Right cardiac atrium (tissue), 5 donors: ENCODE data around the gene VPS41. TPM values are rescaled to one million over a fixed set of nuclear protein-coding genes. Genes with fewer than 3 reads are reported as not detected.
"Not testable (repeated sequence)": the region's sequence is repeated elsewhere in the genome, so short reads cannot be mapped to it uniquely, and the experiment has no call there.

Experiments used
- ATAC-seq, 2 donors: fragments of 200-7000 bp; cut with Tn5 transposase; one replicate each; pipeline versions ENCODE4 v1.8.0 to v1.9.1; 2020; ENCODE audit warnings: moderate library complexity in 2 of 2, mild to moderate bottlenecking in 1 of 2
- DNase-seq, 3 donors: peaks; one replicate each; pipeline ENCODE4 v3.0.0-alpha.2; 2020
- H3K27ac ChIP-seq: one replicate; pipeline ENCODE4 v1.5.1; 2013; ENCODE audit warnings: mild to moderate bottlenecking, low read length, control low read depth, moderate library complexity
- H3K27me3 ChIP-seq: one replicate; pipeline ENCODE4 v1.6.1; 2013; ENCODE audit not compliant: control insufficient read depth, insufficient read depth
- H3K4me1 ChIP-seq: one replicate; pipeline ENCODE4 v1.6.1; 2013; ENCODE audit warnings: low read length; ENCODE audit not compliant: control insufficient read depth, insufficient read depth
- H3K4me3 ChIP-seq: one replicate; pipeline ENCODE4 v1.5.1; 2013; ENCODE audit warnings: low read length, control low read depth
- H3K9me3 ChIP-seq: one replicate; pipeline ENCODE4 v1.6.1; 2013; ENCODE audit warnings: low read length; ENCODE audit not compliant: control insufficient read depth
- WGBS: extraction: QIAGEN DNeasy Blood & Tissue Kit; methylation state at CpG from one replicate; pipeline ENCODE4 v1.1.7; 2013; 5-methylcytosine and 5-hydroxymethylcytosine counted together
- intact Hi-C, 4 donors: fragments of 100-400 bp; cut with DNase I; formaldehyde crosslinking; loops; one replicate each; pipeline versions ENCODE4 v1.11.0 to v1.14.0; 2022 to 2023
- long read RNA-seq, 4 donors: library from polyadenylated mRNA; unstranded; transcript quantifications; one replicate each; pipeline ENCODE4 v2.0.0, GENCODE V29; 2020 to 2021
- polyA plus RNA-seq: library from polyadenylated mRNA; stranded (reverse); fragments of 200-250 nt; gene quantifications from one replicate; pipeline ENCODE4 v1.2.3, GENCODE V29; 2013
- total RNA-seq, 4 donors: library from RNA; stranded (reverse); fragmentation: NEBNext Ultra II Directional; extraction: Animal tissue kit (Norgen Biotek cat#: 25700); gene quantifications; one replicate each; pipeline ENCODE4 v1.2.1, GENCODE V29; 2021
- donor health status: healthy with polysubstance abuse.
- donor health status: DM: no; HTN: yes; CAD: no.
- donor health status: DM: no; HTN: no; CAD: no.
- donor health status: DM: no; HTN: yes; CAD: no; lungs with severe emphysema.
- donor health status: DM: yes; HTN: yes; CAD: no.

The VPS41 gene
- total RNA-seq (10 to 100 TPM; 40.3 to 54.7 (median 50.0) TPM), polyA plus RNA-seq (11.5 TPM)
- long read RNA-seq, donor 1, full-length matches to known transcripts: 85 of 98 reads
- long read RNA-seq, donor 1, partial matches to known transcripts: 10 of 98 reads
- long read RNA-seq, donor 1, other reads (novel, unspliced or antisense): 3 of 98 reads
- long read RNA-seq, donor 2, full-length matches to known transcripts: 30 of 33 reads
- long read RNA-seq, donor 2, partial matches to known transcripts: 1 of 33 reads
- long read RNA-seq, donor 2, other reads (novel, unspliced or antisense): 2 of 33 reads
- long read RNA-seq, donor 3, full-length matches to known transcripts: 190 of 228 reads
- long read RNA-seq, donor 3, partial matches to known transcripts: 26 of 228 reads
- long read RNA-seq, donor 3, other reads (novel, unspliced or antisense): 12 of 228 reads
- long read RNA-seq, donor 4, full-length matches to known transcripts: 26 of 34 reads
- long read RNA-seq, donor 4, partial matches to known transcripts: 3 of 34 reads
- long read RNA-seq, donor 4, other reads (novel, unspliced or antisense): 5 of 34 reads

- intact Hi-C loops: no loop called here
- WGBS: under 1% methylated on average over 20 of the region's 20 CpGs
- no peaks in the 10 kb centered on the region for H3K4me1 ChIP-seq
- H3K27ac ChIP-seq: no peak within 1 kb of the TSS
- ATAC-seq (peak; percentile 97 to 98), DNase-seq (peak; percentile 70 to 85 (median 77))
- H3K4me3 ChIP-seq: peak within 1 kb of the TSS; percentile 83
- H3K9me3 ChIP-seq: no peaks in the 10 kb centered on the region
- no peaks in the 10 kb centered on the region for H3K27me3 ChIP-seq
Observed at GRCh38 chr7:38908759-38909335, at the start of gene VPS41. VPS41 (minus strand) TSS chr7:38909191; CDS start chr7:38909174, 17 bp downstream.

DNA sequence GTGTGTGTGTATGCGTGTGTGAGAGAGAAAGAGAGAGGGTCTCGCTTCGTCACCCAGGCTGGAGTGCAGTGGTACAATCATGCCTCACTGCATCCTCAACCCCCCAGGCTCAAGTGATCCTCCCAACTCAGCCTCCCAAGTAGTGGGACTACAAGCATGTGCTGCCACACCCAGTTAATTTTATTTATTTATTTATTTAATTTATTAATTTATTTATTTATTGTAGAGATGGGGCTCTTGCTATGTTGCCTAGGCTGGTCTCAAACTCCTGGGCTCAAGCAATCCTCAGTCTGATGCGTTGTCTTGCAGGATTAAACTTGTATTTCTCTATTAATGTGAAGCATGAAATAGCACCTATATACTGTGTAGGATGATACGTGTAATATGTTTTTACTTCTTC lies 46.9 kb upstream of the VPS41 start:
- WGBS: 85% methylated on average over 5 of the region's 5 CpGs
- DNase-seq (no peak), ATAC-seq (no peak)
- Histone ChIP-seq H3K27me3 (no peaks in the 10 kb centered on the region), H3K9me3 (no peaks in the 10 kb centered on the region), H3K27ac (no peak overlapping the region), H3K4me1 (no peaks in the 10 kb centered on the region), H3K4me3 (no peak overlapping the region)
- intact Hi-C loops: no loop called here

- Histone ChIP-seq H3K27me3 (no peaks in the 10 kb centered on the region), H3K4me1 (no peaks in the 10 kb centered on the region), H3K27ac (no peak overlapping the region), H3K9me3 (no peaks in the 10 kb centered on the region), H3K4me3 (no peak overlapping the region)
- WGBS: 78% methylated on average over 4 of the region's 4 CpGs
- no peak for DNase-seq
- intact Hi-C loops: no loop called here
- ATAC-seq: no peak
Observed at GRCh38 chr7:38953971-38954370, 45.0 kb upstream of the VPS41 start.

DNA sequence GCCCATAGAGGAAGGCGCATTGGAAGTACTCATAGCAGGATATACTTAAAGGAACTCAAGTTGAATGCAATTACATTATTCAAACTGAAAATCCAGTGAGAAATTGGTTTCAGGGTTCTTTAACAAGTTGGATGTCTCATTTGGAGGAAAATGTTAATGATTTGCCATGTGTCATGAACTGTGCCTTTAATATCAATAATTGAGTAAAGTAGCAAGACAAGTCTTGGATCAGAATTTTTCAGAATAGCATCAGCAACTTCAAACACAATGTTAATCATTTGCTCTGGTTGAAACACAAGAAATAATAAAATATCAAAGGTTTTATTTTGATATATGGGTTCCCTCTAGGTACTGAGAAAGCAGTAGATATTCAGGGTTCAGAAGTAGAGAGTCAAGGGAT lies 44.2 kb upstream of the VPS41 start:
- Histone ChIP-seq H3K4me1 (no peaks in the 10 kb centered on the region), H3K27ac (no peak overlapping the region), H3K4me3 (no peak overlapping the region), H3K9me3 (no peaks in the 10 kb centered on the region), H3K27me3 (no peaks in the 10 kb centered on the region)
- WGBS: 96% methylated on average over 1 of the region's 1 CpG
- intact Hi-C loops: no loop called here
- DNase-seq: no peak
- ATAC-seq: no peak

GRCh38 chr7:38951213-38951612 lies 42.2 kb upstream of the VPS41 start:
- WGBS: 80% methylated on average over 6 of the region's 6 CpGs
- ATAC-seq (no peak), DNase-seq (no peak)
- no peak overlapping the region for H3K4me3 ChIP-seq
- no peaks in the 10 kb centered on the region for H3K4me1 ChIP-seq
- no peak overlapping the region for H3K27ac ChIP-seq
- no peaks in the 10 kb centered on the region for H3K9me3 ChIP-seq
- H3K27me3 ChIP-seq: no peaks in the 10 kb centered on the region
- intact Hi-C loops: no loop called here

DNA sequence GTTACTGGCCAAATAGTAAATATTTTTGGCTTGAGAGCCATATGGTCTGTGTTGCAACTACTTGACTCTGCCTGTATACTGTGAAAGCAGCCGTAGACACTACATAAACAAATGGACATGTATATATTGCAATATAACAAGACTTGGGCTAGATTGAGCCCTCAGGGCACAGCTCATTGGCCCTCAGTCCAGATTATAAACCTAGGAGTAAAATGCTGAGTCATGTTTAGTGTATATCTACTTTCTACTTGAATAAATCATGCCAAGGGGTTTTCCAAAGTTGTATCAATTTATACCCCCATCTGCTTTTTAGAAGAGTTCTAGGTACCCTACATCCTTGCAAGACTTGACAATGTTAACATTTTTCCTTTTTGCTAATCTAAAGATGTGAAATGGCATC lies 41.3 kb upstream of the VPS41 start:
- intact Hi-C loops: no loop called here
- no peak for ATAC-seq

GRCh38 chr7:38947541-38947940 lies 38.5 kb upstream of the VPS41 start:
- intact Hi-C loops, H3K27me3 ChIP-seq, ATAC-seq, H3K4me3 ChIP-seq, DNase-seq, H3K27ac ChIP-seq, H3K4me1 ChIP-seq, H3K9me3 ChIP-seq: not testable (repeated sequence)
- WGBS: 92% methylated on average over 4 of the region's 4 CpGs

More for the DNA sequence above, 41.3 kb upstream of the VPS41 start:
- Histone ChIP-seq H3K4me1 (no peaks in the 10 kb centered on the region), H3K27me3 (no peaks in the 10 kb centered on the region), H3K27ac (no peak overlapping the region), H3K4me3 (no peak overlapping the region), H3K9me3 (no peaks in the 10 kb centered on the region)
- 66% methylated on average over 1 of the region's 1 CpG for WGBS
- no peak for DNase-seq

- Histone ChIP-seq H3K27ac (no peak overlapping the region), H3K9me3 (no peaks in the 10 kb centered on the region), H3K4me3 (no peak overlapping the region), H3K27me3 (no peaks in the 10 kb centered on the region), H3K4me1 (no peaks in the 10 kb centered on the region)
- no peak for ATAC-seq
- WGBS: 70% methylated on average over 4 of the region's 4 CpGs
- intact Hi-C loops: no loop called here
- DNase-seq: no peak
Observed at GRCh38 chr7:38942431-38943051, 33.5 kb upstream of the VPS41 start.

GRCh38 chr7:38940774-38941173 lies 31.8 kb upstream of the VPS41 start:
- Histone ChIP-seq H3K27me3 (no peaks in the 10 kb centered on the region), H3K27ac (no peak overlapping the region), H3K4me1 (no peaks in the 10 kb centered on the region), H3K9me3 (no peaks in the 10 kb centered on the region), H3K4me3 (no peak overlapping the region)
- 92% methylated on average over 3 of the region's 3 CpGs for WGBS
- DNase-seq: no peak
- intact Hi-C loops: no loop called here
- no peak for ATAC-seq

- no peak overlapping the region for H3K4me3 ChIP-seq
- no peak for DNase-seq
- intact Hi-C loops: loop anchor here (5.0 to 10.0 kb wide), 4 partner anchors 144 to 579 kb away; no protein-coding TSS in a partner anchor
- 73% methylated on average over 4 of the region's 4 CpGs for WGBS
- H3K9me3 ChIP-seq: no peaks in the 10 kb centered on the region
- no peak for ATAC-seq
- no peaks in the 10 kb centered on the region for H3K4me1 ChIP-seq
- no peak overlapping the region for H3K27ac ChIP-seq
- H3K27me3 ChIP-seq: no peaks in the 10 kb centered on the region
Observed at GRCh38 chr7:38938589-38938988, 29.6 kb upstream of the VPS41 start.

DNA sequence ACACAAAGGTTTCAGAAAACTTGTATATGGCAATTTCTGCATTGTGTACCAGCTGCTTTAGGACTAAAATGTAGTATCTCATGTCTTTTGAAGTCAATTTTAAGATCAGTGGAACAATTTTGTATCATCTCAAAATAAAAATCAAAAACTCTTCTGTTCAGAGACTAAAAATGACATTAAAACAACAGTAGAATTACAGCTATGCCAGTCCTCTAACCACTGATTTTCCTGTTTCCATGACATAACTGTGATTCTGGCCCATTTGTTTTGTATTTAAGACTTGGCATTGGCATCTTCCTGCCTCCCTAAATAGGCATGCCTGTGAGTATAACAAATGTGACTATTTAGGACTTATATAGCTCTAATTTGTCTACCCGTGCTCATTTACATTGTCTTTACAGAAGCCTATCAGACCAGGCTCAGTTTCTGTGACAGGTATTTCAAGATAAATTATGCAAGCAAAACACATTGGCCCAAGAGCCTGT lies 29.1 kb upstream of the VPS41 start:
- intact Hi-C loops: loop anchor here (5.0 to 10.0 kb wide), 4 partner anchors 143 to 579 kb away; no protein-coding TSS in a partner anchor
- DNase-seq: no peak
- Histone ChIP-seq H3K4me3 (no peak overlapping the region), H3K4me1 (no peaks in the 10 kb centered on the region), H3K9me3 (no peaks in the 10 kb centered on the region), H3K27me3 (no peaks in the 10 kb centered on the region), H3K27ac (no peak overlapping the region)
- no peak for ATAC-seq
- 48% methylated on average over 1 of the region's 1 CpG for WGBS
